Measurements from ENCODE around the gene WHRN.
A peak's percentile ranks its signal among the peaks of the same experiment; 100 is the strongest.

The WHRN gene

DNA sequence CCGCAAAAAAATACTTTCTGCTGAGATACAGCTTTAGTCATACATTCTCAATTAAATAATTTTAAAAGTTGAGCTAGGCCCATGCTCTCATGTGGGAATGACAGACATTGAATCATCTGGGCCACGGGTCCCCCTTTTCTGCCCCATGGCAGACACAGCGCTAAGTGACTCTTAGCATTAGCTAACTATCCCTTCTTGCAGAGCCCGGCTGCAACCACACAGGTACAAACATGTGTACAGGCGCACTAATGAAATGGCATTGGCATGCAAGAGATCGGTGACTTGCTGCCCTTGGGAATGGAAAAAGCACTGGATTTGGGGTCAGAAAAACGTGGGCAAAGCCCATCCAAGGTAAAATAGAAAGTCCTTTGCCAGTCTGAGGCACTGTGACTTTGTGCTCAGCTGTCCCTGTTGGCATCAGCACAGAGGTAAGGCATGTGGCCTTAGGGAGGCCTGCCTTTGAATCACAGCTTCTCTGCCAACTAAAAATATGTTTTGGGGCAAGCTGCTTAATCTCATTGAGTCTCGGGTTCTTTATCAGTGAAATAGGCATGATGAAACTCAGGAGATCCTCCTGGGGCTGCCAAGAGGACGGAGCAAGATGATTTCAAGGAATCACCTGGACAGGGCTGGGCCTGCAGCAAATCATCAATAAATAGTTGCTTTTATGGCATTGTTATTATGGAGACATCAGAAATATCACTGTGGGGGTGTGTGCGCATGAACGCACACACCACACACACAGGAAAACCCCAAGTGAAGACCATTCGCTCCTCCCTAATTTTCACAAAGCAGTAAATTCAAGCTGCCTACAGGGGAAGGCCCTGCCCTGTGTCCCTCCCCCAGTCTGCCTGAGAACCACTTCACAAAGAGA lies 54.2 kb downstream of the WHRN start:
- DNase-seq (ENCODE audit: low read depth): no peak
- TF ChIP-seq, protein P1, sequence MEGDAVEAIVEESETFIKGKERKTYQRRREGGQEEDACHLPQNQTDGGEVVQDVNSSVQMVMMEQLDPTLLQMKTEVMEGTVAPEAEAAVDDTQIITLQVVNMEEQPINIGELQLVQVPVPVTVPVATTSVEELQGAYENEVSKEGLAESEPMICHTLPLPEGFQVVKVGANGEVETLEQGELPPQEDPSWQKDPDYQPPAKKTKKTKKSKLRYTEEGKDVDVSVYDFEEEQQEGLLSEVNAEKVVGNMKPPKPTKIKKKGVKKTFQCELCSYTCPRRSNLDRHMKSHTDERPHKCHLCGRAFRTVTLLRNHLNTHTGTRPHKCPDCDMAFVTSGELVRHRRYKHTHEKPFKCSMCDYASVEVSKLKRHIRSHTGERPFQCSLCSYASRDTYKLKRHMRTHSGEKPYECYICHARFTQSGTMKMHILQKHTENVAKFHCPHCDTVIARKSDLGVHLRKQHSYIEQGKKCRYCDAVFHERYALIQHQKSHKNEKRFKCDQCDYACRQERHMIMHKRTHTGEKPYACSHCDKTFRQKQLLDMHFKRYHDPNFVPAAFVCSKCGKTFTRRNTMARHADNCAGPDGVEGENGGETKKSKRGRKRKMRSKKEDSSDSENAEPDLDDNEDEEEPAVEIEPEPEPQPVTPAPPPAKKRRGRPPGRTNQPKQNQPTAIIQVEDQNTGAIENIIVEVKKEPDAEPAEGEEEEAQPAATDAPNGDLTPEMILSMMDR (conservative IDR thresholded peaks at IDR 0.05; ENCODE audit: low read depth, low read length): no peak
- no peak overlapping the region for H3K4me3 ChIP-seq (ENCODE audit: low read depth, low read length)

DNA sequence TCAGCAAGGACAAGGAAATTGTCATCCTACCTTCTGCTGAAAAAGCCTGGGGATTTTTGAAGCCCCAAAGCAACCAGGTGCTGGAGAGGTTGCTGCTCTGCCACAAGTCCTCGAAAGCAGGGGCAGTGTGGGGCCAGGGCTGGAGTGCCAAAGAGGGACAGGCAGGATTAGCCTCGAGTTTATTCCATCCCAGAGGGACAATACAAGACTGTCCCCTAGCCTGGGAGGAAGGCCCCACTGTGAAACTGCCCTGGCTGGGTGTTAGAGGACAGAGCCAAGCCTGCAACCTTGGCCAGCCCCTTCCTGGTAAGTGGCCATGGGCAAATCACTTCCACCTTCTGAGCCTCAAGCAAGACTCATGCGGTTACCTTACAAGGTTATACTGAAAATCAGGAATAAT lies 55.1 kb downstream of the WHRN start:
- no peak for DNase-seq (ENCODE audit: low read depth)
- TF ChIP-seq, protein P1 (conservative IDR thresholded peaks at IDR 0.05; ENCODE audit: low read depth, low read length): no peak
- no peak overlapping the region for H3K4me3 ChIP-seq (ENCODE audit: low read depth, low read length)

DNA sequence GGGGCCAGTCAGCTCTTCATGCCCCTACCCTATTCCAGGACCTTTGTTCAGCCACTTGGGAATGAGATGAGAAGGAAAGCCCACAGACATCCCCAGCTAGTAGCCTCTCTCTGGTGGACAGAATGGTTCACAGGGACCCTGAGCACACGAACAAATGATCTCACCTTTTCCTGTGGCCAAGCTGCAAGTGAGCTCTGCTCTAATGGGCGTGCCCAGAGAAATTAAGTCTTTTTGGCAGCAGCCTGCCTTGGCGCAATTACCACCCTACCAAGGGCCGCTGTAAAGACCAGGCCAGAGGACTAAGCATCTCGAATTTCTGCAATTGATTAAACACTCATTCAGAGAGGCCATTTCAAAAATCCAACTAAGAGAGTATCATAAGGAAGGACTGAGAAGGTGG lies 56.0 kb downstream of the WHRN start:
- DNase-seq (ENCODE audit: low read depth): no peak
- TF ChIP-seq, protein P1 (conservative IDR thresholded peaks at IDR 0.05; ENCODE audit: low read depth, low read length): no peak
- H3K4me3 ChIP-seq (ENCODE audit: low read depth, low read length): no peak overlapping the region

DNA sequence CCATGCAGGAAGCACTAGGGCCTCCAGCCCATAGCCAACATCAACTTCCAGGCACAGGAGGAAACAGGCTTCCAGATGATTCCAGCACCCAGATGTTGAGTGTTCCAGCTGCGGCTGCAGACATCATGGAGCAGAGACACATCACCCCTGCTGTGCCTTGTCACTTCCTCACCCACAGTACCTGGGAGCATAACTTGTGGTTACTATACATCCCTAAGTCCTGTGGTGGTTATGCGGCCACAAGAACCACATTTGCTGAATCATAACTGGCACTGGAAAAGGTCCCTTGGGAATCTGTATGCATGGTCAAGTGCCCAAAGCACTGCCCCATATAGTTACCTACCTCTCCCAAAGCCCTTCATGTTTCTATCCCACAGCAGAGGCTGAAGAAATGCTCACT lies 56.6 kb downstream of the WHRN start:
- H3K4me3 ChIP-seq (ENCODE audit: low read depth, low read length): no peak overlapping the region
- peak; percentile 16 for DNase-seq (ENCODE audit: low read depth)
- TF ChIP-seq, protein P1 (conservative IDR thresholded peaks at IDR 0.05; ENCODE audit: low read depth, low read length): no peak

DNA sequence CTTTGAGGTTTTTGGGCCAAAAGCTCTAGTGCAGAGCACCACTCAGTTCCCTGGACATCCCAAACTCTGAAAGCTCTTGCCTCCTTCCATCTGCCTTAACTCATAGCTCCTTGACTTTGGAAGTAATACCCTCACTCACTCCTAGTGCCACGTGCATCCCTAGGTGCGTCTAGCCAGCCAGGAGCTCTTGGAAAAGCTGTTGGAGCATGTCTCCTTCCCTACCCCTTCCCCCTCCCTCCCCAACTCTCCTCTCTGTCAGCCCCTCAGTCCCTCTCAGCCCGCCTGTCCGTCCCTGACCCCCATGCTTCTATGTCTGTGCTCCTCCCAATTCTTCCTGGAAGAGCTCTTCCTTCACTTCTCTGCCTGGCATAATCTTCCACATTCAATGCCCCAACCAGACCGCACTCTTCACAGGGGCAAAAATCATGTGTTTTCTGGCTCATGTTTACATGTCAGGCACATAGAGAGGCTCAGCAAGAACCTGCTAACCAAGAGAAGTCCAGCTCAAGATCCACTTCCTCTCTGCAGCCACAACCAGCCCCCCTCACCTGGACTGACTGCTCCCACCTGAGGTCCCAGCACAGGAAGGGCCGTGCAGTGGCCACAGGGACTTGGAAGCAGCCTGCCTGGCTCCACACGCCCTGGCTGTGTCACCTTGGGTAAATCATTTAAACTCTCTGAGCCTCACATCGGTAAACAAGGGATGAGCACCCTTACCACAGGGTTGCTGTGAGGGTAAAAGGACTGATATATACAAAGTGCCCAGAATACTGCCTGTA lies 58.4 kb downstream of the WHRN start:
- H3K4me3 ChIP-seq (ENCODE audit: low read depth, low read length): no peak overlapping the region
- TF ChIP-seq, protein P1 (conservative IDR thresholded peaks at IDR 0.05; ENCODE audit: low read depth, low read length): no peak
- no peak for DNase-seq (ENCODE audit: low read depth)

DNA sequence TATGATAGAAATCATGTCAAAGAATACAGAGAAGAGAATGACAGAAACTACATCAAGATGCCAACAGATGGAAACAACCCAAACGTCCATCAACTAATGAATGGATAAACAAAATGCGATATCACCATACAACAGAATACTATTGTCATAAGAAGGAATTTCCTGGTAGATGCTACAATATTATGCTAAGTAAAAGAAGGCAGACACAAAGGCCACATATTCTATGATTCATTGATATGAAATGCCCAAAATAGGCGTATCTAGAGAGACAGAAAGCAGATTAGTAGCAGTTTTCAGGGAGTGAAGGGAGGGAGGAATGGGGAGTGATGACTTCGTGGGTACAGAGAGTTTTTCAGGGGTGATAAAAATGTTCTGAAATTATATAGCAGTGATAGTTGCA lies 59.2 kb downstream of the WHRN start:
- TF ChIP-seq, protein P1 (conservative IDR thresholded peaks at IDR 0.05; ENCODE audit: low read depth, low read length): no peak
- H3K4me3 ChIP-seq (ENCODE audit: low read depth, low read length): no peak overlapping the region
- DNase-seq (ENCODE audit: low read depth): peak; percentile 46

All from choroid plexus epithelial cell (primary cell).